Measurements from ENCODE around the gene PDE11A.
"Not testable (repeated sequence)": the region's sequence is repeated elsewhere in the genome, so short reads cannot be mapped to it uniquely, and the experiment has no call there.

PDE11A gene

GRCh38 chr2:178074123-178075005 lies 1.8 kb upstream of the PDE11A start:
- DNase-seq (ENCODE audit: low read depth), result no peak

- no peak for DNase-seq (ENCODE audit: low read depth)
These were observed 586 bp downstream of the PDE11A start for GRCh38 chr2:178072000-178072382.

- no peak for DNase-seq (ENCODE audit: low read depth)
These were observed 1.8 kb downstream of the PDE11A start for GRCh38 chr2:178070824-178071223.

GRCh38 chr2:178069551-178069950 lies 3.0 kb downstream of the PDE11A start:
- no peak for DNase-seq (ENCODE audit: low read depth)

- DNase-seq (ENCODE audit: low read depth), result no peak
These were observed 3.6 kb downstream of the PDE11A start for GRCh38 chr2:178068823-178069454.

GRCh38 chr2:178066890-178067669 lies 5.5 kb downstream of the PDE11A start:
- no peak for DNase-seq (ENCODE audit: low read depth)

- DNase-seq (ENCODE audit: low read depth), result no peak
These were observed 6.3 kb downstream of the PDE11A start for GRCh38 chr2:178066324-178066723.

- DNase-seq (ENCODE audit: low read depth), result no peak
These were observed 12.9 kb downstream of the PDE11A start for GRCh38 chr2:178059681-178060080.

GRCh38 chr2:178059111-178059510 lies 13.5 kb downstream of the PDE11A start:
- DNase-seq (ENCODE audit: low read depth), result no peak

- DNase-seq (ENCODE audit: low read depth), result no peak
These were observed 15.3 kb downstream of the PDE11A start for GRCh38 chr2:178057179-178057680.

- no peak for DNase-seq (ENCODE audit: low read depth)
These were observed 16.2 kb downstream of the PDE11A start for GRCh38 chr2:178056345-178056744.

- not testable (repeated sequence) for DNase-seq (ENCODE audit: low read depth)
These were observed 21.3 kb downstream of the PDE11A start for GRCh38 chr2:178051257-178051656.

- no peak for DNase-seq (ENCODE audit: low read depth)
These were observed 25.2 kb downstream of the PDE11A start for GRCh38 chr2:178047391-178047790.

GRCh38 chr2:178044836-178045235 lies 27.7 kb downstream of the PDE11A start:
- DNase-seq (ENCODE audit: low read depth), result no peak

- no peak for DNase-seq (ENCODE audit: low read depth)
These were observed 29.3 kb downstream of the PDE11A start for GRCh38 chr2:178043266-178043665.

GRCh38 chr2:178033583-178033982 lies 39.0 kb downstream of the PDE11A start:
- not testable (repeated sequence) for DNase-seq (ENCODE audit: low read depth)

GRCh38 chr2:178029342-178029741 lies 43.2 kb downstream of the PDE11A start:
- DNase-seq (ENCODE audit: low read depth), result no peak

GRCh38 chr2:178025551-178026185 lies 46.9 kb downstream of the PDE11A start:
- DNase-seq (ENCODE audit: low read depth), result no peak

GRCh38 chr2:178018141-178018540 lies 54.4 kb downstream of the PDE11A start:
- no peak for DNase-seq (ENCODE audit: low read depth)

- no peak for DNase-seq (ENCODE audit: low read depth)
These were observed 56.0 kb downstream of the PDE11A start for GRCh38 chr2:178016612-178017011.

- DNase-seq (ENCODE audit: low read depth), result no peak
These were observed 59.9 kb downstream of the PDE11A start for GRCh38 chr2:178012639-178013038.

- no peak for DNase-seq (ENCODE audit: low read depth)
These were observed 62.8 kb downstream of the PDE11A start for GRCh38 chr2:178009813-178010212.

All from HS-27A (cell line).